Muscle of back (tissue), 11 donors: Measurements from ENCODE around the gene SPTBN5. TPM values are rescaled to one million over a fixed set of nuclear protein-coding genes. Genes with fewer than 3 reads are reported as not detected.
A peak's percentile ranks its signal among the peaks of the same experiment; 100 is the strongest.

Experiments
- DNase-seq, 3 donors: peaks; one replicate each; pipeline versions ENCODE4 v3.0.0 to v3.0.0-alpha.2; 2013
- polyA plus RNA-seq, 10 donors: library from polyadenylated mRNA; unstranded; fragments of 120-200 nt; gene quantifications; one replicate each; pipeline ENCODE4 v1.2.1, GENCODE V29; 2013; ENCODE audit not compliant: insufficient read length in 10 of 10

Gene SPTBN5
- polyA plus RNA-seq, 10 donors: 2.2 to 5.9 (median 3.1) TPM

DNA sequence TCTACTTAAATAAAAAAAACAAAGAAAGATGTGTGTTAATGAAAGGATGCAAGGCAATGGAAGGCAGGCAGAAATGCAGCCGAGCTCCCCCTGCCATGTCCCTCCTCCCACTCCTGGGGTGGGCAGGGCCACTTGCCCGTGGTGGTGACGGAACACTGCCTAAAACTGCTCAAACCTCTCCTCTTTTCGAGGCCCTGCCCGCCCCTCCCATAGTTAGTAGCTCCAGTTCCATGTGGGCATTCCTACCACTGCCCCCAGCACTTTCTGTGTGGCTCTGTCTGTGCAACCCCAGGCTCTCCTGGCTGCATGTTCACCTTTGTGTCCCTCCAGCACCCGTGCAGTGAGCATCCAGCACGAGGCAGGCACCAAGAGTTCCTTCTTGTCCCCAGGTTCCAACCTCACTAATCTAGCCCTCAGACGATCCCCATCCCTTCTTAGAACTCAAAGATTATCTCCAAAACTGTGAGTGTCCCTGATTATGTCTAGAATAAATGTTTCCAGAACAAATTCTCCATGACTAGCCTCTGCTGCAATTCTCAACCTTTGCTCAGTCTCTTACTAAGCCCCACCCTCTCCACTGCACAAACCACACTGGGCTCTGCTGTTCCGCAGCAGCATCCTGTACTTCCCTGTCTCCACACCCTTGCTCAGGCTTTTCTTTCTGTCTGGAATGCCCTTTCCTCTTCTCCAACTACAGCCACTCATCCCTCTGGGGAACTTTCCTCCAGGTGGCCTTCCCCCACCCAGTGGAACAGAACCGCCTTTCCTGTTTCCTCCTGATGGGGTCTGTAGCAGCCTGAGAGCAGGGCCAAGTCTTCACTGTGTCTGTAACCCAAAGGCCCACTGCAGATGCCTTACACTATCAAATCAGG lies 32.6 kb upstream of the SPTBN5 start:
- no peak for DNase-seq

DNA sequence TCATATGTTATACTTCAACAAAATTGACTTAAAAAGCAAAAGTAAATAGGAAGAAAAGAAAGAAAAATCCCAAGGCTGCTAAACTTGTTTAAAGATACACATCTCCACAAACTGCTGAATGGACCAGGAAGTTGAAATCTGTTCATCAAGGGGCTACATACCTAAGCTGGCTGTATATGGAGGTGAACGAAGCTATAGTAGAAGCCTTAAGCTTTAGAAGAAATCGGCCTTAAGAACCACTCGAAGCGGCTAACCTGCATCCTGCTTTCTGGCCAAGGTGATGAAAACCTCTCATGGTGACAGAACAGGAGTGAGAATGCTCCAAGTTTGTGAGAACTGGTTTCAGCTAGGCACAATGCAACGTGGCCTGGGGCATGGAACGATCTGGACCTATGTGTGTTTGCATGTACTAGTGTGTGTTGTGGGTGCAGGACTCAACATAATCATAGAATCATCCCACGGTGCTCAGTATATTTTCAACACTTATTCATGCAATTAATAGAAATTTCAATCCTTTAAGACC lies 31.3 kb upstream of the SPTBN5 start:
- DNase-seq: no peak

DNA sequence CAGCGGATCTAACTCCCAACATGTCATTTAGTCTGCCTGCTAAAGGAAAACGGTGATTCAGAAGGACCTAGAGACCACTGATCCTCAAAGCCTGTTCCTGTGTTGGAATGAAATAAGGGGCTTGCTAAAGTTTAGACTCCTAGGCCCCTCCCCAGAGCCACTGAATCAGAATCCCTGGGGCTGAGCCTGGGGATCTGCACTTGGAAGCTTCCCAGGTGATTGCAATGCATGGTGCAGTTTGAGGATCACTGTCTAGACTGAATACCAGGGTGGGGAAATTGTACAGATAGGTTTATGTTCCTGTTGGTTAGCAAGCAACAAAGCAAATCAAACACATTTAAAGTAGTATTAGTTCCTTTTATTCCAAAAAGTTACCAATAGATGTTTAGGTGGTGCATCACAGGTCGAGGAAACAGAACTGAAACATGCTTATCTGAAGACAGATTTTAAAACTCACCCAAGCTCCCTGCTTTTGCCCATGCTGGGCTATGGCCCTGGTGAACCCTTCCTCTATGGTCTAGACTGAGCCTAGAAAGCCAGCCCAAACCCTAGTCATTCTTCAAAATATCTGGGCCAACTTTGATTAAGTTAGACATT lies 29.6 kb upstream of the SPTBN5 start:
- DNase-seq: no peak

DNA sequence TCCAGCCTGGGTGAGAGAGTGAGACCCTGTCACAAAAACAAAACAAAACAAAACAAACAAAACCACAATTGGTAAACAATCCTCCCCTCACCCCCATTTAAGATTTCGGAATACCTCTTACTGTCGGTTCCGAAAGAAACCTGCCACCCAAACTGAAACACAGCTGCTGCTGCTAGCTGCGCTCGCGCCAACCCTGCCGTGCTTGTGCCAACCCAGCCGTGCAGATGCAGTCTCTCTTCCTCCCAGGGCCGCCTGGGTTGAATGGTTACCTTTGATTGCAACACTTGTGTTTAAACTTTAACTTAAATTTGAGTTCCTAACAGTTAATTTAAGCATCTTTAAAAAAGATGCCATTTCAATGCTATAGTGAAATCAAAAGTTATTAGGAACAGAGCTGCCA lies 28.5 kb upstream of the SPTBN5 start:
- DNase-seq: no peak

DNA sequence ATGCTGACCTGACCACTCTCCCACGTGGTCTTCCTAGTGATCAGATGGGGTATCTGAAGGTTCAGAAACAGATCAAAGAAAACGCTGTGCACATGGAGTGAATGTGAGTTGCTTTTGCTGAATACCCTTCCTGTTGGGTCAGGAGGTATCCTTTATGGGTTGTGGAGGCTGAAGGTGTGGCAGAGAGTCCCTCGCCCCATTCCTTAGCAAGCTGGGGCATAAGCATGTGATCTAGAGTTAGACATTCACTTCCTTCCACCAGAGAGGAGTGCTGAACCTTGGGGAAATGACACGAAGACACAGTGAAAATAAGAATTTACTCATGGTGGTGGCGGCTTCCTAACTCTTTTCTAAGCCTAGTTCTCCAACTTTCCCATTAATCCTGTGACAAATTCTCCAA lies 27.8 kb upstream of the SPTBN5 start:
- no peak for DNase-seq

DNA sequence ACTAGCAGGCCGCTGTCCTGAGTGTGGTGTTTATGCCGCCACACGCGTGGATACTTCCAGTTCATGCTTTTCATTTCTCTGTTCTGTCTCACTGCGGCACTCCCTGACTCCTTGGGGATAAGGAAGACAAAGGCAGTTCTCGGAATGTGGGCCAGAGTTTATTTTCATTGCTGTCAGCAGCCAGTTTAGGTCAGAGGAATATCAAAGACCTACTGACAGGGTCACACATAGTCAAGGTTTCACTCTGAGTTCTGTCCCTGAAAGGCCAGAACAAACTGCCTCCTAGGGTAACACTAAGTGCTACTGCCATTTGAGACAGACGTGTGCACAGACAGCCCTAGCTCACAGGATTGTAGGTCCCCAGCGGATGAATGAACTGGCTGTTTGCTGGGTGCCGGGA lies 27.3 kb upstream of the SPTBN5 start:
- no peak for DNase-seq

DNA sequence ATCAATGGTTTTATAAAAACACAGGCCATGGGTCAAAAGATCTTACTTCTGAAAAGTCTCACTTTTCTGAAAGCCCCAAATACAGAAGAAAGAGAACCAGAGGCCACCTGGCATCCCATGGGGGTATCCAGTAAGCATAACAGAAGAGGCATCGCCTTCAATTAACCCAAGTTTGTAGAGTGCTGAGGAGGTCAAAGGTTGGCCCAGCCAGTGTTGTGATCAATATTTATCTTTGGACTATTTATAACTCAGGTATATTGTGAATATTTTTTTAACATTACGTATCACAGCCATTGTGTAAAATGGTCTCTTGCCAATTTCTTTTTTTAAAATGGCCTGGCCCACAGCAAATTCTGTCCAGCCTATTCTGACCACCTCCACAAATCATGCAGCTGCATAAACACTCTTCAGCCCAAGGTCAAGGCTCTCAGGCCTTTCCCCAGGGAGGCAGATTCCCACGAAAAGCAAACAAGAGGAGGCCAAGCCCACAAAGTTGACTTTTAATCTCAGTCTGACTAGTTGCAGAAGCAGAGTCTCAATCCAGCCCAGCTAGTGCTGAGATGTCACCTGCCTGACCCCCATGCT lies 26.2 kb upstream of the SPTBN5 start:
- peak; percentile 63 to 80 (median 69) for DNase-seq

DNA sequence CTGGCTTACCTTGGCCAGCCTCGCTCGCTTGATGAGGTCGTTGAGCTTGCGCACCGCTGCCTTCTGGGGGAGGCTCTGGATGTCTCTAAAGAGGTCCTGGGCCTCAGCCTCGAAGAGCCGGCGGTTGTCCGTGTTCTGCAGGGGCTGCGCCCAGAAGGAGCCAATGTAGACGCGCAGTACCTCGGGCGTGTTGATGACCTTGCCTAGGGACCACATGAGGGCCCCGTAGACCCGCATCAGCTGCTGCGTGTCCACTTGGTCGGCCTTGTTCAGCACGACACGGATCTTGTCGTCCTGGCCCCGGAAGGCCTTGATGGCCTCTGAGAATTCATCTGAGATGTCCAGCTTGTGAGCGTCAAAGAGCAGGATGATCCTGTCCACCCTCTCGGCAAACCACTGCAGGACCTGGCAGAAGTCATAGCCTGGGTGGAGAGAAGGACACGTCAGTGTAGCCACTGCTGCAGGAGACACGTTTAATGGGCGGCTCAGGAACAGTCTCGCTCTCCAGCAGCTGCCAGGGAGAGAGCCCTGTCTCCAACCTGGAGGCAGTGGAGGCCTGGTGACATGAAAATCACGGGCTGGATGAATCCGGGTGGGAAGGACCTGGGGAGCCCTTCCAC lies 25.5 kb upstream of the SPTBN5 start:
- no peak for DNase-seq

DNA sequence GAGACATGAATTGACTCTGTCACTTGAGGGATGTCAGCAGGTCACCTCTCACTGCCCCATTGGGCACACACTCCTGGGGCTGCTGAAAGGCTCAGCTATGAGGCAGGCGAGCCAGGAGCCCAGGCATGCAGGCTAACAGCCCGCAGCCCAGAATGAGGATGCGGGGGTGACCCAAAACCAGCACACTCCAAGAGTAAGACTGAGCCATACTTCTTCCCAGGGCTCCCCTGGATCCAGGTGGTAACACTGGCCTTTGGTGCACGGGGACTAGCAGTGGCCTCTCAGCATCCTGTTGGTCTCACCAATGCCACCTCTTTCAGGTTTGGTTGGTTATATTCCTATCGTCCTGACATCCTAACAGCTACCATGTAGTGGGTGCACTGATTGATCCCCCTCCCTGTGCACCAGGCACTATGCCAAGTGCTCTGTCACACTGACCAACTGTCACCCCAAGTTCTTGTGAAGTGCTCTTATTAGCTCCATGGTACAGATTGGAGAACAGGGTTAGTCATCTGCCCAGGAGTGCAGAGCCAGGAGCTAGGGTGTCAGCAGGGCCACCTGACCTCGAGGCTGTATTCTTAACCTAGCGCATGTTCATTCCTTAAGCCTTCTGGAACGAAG lies 24.8 kb upstream of the SPTBN5 start:
- DNase-seq: no peak

DNA sequence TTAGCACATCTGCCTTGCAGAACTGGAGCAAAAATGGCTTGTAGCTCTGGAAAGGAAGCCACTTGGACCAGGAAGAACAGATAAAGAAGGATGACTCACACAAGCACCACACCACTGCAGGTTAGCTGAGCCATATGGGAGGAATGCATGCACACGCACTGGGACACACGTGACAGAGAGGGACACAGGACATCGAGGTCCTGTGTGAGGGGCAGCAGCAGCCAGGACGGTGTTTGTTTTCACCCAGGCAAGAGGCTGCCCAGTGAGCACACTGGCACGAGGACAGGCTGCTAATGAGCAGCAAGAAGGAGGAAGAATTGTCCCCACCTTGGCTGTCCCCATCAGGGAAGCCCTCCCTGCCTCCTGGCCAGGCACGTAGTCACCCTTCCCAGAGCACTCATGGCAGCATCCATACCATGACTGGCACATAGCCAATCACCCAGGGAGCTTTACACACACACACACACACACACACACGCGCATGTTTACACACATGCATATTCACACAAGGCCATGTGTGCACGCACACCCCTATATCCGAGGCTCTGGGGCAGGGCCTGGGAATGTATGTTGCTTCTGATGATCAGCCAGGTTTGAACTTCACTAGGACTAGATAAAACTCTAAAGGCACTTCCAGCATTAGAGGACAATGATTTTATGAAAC lies 24.0 kb upstream of the SPTBN5 start:
- DNase-seq: no peak

DNA sequence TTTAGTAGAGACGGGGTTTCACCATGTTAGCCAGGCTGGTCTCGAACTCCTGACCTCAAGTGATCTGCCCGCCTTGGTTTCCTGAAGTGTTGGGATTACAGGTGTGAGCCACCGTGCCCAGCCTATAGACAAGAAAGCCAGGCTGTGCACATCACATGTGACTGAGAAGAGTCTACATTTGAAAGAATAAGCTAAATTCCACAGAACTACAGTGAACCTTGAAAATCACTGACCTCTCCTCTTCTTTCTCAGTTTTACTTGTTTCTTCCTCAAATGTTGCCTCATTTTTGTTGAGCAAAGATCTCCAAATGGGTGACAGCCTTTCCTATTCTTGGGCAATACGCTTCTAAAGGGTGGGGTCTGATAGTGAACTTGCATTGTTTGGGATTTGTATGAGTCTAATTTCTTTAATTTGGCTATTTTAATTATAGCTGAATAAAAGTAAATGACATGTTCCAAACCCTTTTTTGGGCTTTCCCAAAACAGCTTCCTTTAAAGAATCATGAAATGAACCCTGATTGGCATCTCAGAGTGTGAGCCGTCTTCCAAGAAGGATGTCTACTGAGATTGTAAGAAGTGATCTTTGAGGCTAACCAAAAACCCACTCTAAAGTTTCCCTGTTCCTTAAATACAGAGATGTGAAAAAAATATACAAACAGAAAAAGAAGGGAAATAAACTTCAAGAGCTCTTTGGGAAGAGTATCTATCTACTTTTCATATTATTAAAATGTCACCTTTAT lies 21.6 kb upstream of the SPTBN5 start:
- DNase-seq: no peak

DNA sequence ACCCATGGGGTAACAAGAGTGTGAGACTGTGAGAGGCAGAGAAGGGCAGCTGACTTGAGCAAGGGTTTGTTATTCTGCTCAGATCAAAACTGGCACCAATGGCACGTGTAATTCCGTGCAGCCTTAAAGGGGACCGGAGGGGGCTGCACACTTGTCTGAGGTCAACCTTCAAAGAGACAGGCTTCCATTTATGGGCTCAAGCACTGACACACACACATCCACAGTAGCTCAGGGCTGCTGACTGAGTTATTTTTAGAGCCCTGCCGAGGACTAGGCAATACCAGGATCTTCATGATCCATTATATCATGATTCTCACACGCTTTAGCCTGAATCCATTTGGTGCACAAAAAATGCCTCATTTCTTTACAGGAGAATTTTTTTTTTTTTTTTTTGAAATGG lies 20.6 kb upstream of the SPTBN5 start:
- DNase-seq: no peak

DNA sequence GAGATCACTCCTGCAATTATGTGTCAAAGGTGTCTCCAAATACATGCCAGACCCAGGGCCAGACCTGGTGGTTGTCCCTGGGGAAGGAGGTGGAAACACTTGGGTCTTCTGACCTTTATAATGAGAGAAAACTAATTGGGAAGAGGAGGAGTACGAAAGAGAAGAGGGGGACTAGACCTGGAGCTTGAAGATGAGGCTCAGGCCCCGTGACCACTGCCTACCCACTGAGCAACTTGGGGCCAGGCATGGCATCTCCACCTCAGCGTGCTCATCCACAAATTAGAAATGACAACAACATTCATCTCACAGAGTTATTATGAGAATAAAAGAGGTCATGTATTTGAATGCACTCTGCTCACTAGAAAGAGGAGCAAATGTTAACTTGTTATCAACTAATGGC lies 19.4 kb upstream of the SPTBN5 start:
- no peak for DNase-seq

DNA sequence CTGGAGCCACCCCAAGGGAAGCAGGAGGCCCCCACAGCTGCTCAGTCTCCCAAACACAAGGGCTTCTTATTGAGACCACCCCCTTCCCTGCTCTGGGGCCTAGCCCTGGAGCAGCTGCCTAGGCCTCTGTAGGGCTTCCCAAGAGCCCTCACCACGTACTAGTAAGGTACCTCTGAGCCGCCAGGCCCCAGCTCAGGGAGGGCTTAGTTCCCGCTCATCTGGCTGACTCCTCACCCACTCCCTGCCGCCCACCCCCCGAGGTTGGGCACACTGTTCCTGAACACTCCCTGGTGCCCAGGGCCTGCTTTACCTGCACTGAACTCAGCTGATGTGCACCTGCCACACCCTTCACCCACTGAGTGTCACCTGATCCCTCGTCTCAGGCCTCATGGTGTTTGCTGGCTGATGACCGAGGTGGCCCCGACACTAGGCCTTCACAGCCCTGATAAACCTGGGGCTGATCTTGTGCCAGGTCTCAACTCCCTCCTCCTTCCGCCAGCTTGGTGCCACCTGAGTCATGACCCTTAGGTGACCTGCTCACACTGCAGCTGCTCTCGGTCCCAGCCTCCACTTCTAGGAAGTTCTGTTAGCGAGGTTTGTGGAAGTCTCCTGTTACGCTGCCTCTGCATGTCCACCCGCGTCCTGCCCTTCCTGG lies 18.0 kb upstream of the SPTBN5 start:
- DNase-seq: no peak

DNA sequence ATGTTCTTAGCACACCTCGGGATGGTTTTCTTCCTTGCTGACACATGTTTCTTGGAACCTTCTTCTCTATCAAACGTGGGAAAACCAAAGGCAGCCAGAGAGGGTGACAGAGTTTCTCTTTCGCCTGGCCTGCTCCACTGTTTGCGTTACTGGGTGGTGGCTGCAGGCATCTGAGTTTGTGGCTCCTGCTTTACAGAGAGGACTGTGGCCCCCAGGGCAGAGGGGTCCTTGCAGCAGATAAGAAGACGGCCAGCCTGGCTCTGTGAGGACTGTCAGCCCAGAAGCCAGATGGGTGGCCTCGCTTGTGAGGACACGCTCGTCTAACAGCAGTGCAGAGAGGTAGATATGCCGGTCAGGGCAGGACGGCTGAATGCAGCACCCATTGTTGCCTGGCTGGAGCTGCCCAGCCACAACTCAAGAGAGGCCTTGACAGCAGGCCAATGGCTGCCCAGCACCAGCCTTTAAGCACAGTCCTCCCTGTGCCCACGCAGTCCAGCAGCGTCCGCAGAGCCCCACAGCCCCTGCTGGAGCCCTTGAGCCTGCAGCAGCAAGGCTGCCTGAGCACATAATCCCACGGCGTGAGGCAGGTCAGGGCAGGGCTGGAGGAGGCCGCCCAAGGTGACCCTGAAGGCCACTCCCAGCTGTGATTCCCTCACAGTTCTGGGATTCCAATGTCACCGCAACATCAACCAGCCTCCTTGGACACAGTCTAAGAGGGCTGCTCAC lies 15.0 kb upstream of the SPTBN5 start:
- DNase-seq: no peak

DNA sequence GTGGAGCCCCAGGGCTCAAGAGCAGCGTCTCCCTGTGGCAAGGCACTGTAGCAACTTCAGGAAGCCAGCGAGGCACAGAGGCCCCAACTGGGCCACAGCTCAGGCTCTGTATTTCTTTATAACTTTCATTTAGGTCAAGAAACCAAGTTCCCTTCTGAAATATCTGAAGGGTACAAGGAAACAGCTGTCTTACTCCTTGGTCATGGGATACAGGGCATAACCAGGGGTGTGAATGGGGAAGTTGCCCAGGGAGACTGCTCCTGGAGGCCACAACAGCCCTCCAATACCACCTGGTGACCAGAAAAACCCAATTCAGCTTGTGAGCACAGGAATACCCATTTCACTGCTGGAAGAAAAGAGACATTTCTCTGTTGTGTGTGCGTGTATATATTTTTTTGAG lies 13.3 kb upstream of the SPTBN5 start:
- no peak for DNase-seq

DNA sequence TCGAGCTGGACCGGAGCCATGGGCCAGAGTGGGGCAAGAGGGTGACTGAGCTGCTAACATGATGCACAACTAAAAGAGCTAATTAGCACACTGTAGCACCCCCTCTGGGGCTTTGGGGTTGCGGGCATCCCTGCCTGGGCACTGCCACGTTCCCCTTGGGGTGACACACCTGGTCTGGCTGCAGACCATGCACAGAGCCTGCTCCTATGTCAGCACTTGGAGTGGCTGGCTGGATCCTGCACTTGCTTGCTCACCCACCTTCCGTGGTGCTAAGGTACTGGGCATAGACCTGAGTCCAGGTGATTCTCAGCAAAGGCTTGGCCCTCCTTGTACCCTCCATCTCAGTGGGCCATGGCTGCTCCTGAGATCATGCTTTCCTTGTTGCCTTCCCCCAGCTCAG lies 12.8 kb upstream of the SPTBN5 start:
- no peak for DNase-seq

DNA sequence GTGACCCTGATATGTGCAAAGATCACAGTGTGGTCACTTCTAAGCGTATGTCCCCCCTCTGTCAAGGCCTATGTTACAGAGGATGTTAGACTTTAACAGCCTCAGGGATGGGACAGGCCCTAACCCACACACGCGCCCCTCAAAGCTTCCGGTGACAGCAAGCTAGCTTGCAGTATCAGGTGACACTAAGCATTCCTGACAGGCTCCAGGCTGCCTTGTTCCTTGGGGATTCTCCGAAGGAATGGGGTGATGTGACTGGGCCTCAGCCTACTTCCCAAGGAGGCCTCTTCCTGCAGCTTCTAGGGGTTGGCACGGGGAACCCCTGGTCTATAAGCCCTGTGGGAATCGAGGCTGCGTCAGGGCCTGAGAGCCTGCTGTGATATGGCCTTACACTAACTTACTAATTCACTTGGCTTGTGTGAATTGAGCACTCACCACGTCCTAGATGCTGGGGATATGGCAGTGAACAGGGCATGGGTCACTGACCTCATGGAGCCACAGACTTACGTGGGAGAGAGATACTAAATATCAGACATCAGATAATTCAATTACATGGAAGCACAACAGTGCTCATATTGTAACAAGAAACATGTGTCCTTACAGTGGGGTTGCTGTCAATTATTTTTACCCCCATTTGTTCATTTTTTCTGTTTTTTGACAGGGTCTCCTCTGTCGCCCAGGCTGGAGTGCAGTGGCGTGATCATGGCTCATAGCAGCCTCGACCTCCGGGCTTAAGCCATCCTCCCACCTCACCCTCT lies 11.4 kb upstream of the SPTBN5 start:
- DNase-seq: no peak

DNA sequence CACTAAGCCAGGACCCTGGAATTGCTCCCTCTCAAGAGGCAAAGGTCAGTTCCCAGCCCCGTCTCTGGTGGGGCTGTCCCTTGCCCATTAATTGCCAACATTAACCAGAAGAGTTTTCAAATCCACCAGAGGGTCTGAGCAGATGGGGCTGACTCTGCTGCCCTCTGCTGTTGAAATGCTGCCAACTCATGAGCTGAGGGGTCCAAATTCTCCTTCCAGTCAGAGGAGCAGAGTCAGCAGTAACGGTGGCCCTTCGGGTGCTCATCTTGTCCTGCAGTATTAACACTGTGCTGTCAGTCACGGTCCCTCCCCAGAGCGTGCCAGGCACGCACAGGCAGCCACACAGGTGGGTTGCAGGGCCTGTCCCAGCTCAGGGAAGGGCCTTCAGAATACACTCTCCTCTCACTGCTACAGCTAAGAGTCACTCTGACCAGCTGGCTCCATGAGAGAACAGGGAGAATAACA lies 10.7 kb upstream of the SPTBN5 start:
- peak; percentile 74 to 88 (median 77) for DNase-seq
